Measurements from ENCODE around the gene ABCG8.

Gene ABCG8

GRCh38 chr2:43837831-43838559 is 776 bp upstream of the ABCG8 start:
- TF ChIP-seq, protein P1, sequence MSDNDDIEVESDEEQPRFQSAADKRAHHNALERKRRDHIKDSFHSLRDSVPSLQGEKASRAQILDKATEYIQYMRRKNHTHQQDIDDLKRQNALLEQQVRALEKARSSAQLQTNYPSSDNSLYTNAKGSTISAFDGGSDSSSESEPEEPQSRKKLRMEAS (IDR thresholded peaks at IDR 0.05; ENCODE audit: low read depth, low read length): no peak
- TF ChIP-seq CTCF (IDR thresholded peaks at IDR 0.05; ENCODE audit: low read depth, low read length): no peak
- no peak for TF ChIP-seq MYC (IDR thresholded peaks at IDR 0.05; ENCODE audit: low read depth, low read length)
- no peak for TF ChIP-seq POLR2A (IDR thresholded peaks at IDR 0.05; ENCODE audit: extremely low read depth, insufficient read length)
- no peak overlapping the region for H3K4me3 ChIP-seq (ENCODE audit: low read depth, low read length)
- no peak for DNase-seq (ENCODE audit: low read depth)

DNA sequence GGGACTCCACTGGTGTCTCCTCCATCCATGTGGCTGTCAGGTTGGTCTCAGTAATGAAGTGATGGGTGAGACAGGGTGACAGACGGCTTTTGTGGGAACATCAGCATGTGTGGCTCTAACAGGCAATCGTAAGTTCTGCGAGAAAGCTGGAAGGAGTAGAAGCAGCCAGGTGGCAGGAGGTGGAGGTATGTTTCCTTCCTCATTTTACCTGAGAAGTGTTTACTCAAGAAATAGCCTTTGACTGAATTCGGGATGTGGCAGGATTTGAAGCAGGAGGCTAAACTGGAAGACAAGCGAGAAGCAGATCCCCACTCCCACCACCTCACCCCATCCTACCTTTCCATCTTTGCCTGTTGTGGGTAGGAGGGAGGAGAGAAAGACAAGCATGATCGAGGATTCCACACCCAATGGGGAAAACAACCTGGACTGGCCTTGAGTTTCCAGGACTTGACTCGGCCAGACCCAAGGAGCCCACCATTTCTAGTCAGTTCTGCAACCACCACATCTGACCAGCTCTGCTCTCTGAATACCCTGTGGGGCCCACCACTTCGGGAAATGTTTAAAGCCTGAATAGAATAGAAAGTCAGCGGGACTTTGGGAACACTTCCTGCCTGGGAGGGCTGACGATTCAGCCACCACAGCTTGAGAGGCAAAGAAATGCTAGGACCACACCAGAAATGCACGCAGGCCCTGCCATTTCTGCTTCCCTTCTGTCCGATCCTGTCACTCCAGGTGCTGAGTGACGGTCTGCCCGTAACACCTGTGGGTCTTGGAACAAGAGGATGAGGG is 1.2 kb downstream of the ABCG8 start:
- no peak for DNase-seq (ENCODE audit: low read depth)
- TF ChIP-seq MYC (IDR thresholded peaks at IDR 0.05; ENCODE audit: low read depth, low read length) (no peak), POLR2A (IDR thresholded peaks at IDR 0.05; ENCODE audit: extremely low read depth, insufficient read length) (no peak), CTCF (IDR thresholded peaks at IDR 0.05; ENCODE audit: low read depth, low read length) (no peak)
- TF ChIP-seq, protein P1 (IDR thresholded peaks at IDR 0.05; ENCODE audit: low read depth, low read length): no peak
- no peak overlapping the region for H3K4me3 ChIP-seq (ENCODE audit: low read depth, low read length)

- TF ChIP-seq, protein P1 (IDR thresholded peaks at IDR 0.05; ENCODE audit: low read depth, low read length): no peak
- TF ChIP-seq MYC (IDR thresholded peaks at IDR 0.05; ENCODE audit: low read depth, low read length) (no peak), POLR2A (IDR thresholded peaks at IDR 0.05; ENCODE audit: extremely low read depth, insufficient read length) (no peak), CTCF (IDR thresholded peaks at IDR 0.05; ENCODE audit: low read depth, low read length) (no peak)
- no peak overlapping the region for H3K4me3 ChIP-seq (ENCODE audit: low read depth, low read length)
- no peak for DNase-seq (ENCODE audit: low read depth)
Observed at GRCh38 chr2:43840965-43841364, 2.2 kb downstream of the ABCG8 start.

DNA sequence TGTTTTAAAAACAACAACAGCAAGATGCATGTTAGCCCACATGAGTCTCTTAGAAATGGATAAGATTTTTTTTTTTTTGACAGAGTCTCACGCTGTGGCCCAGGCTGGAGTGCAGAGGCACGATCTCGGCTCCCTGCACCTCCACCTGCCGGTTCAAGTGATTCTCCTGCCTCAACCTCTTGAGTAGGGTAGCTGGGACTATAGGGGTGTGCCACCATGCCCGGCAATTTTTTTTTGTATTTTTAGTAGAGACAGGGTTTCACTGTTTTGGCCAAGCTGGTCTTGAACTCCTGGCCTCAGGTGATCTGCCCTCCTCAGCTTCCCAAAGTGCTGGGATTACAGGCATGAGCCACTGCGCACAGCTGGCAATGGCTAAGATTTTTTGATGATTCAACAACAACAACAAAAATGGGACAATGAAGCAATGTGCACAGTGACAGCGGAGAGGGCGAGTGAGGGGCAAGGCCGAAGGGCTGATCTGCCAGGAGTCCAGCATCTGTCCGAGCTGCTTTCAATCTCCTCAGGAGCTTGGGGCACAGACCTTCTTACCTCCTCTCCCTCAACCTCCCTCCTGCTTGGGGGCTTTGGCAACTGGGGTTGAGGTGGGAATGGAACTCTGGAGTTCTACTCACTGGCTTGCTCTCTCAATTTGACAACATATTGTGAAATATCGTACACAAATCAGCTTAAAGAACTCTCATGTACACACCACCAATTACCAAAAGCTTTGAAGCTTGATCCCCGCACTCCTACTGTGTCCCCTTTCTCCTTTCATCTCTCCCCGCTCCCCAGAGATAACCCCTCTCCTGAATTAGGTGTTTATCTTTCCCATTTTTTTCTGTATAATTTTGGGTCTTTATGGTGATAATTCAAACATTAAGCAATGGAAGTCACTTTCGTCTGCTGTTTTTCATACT is 3.4 kb downstream of the ABCG8 start:
- TF ChIP-seq, protein P1 (IDR thresholded peaks at IDR 0.05; ENCODE audit: low read depth, low read length): no peak
- TF ChIP-seq POLR2A (IDR thresholded peaks at IDR 0.05; ENCODE audit: extremely low read depth, insufficient read length) (no peak), CTCF (IDR thresholded peaks at IDR 0.05; ENCODE audit: low read depth, low read length) (no peak), MYC (IDR thresholded peaks at IDR 0.05; ENCODE audit: low read depth, low read length) (no peak)
- no peak overlapping the region for H3K4me3 ChIP-seq (ENCODE audit: low read depth, low read length)
- DNase-seq (ENCODE audit: low read depth): no peak

DNA sequence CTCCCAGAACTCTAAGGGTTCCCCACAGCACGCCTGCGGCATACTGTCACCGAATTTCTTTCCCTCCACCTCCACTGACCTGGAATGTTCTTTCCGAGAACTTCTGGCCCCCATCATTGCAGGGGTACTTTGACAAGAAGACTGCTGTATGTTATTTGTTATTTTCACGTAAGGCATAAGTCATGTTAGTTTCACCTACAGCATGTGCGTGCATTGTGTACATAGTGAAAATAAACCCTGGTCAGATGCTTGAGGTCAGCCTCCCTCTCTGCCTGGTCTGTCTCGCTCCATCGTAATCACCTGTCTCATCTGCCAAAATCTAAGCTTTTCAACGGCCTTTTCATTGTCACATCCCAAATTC is 4.1 kb downstream of the ABCG8 start:
- no peak overlapping the region for H3K4me3 ChIP-seq (ENCODE audit: low read depth, low read length)
- TF ChIP-seq CTCF (IDR thresholded peaks at IDR 0.05; ENCODE audit: low read depth, low read length) (no peak), MYC (IDR thresholded peaks at IDR 0.05; ENCODE audit: low read depth, low read length) (no peak), POLR2A (IDR thresholded peaks at IDR 0.05; ENCODE audit: extremely low read depth, insufficient read length) (no peak)
- TF ChIP-seq, protein P1 (IDR thresholded peaks at IDR 0.05; ENCODE audit: low read depth, low read length): no peak
- DNase-seq (ENCODE audit: low read depth): no peak

Data from NB4 (cell line).